WTC11 (cell line): Measurements from ENCODE around the gene CROCC2. TPM values are rescaled to one million over a fixed set of nuclear protein-coding genes. Genes with fewer than 3 reads are reported as not detected.

ENCODE experiments used
- ATAC-seq: fragments of 200-7000 bp; cut with Tn5 transposase; 2 replicates; pipeline ENCODE4 v1.10.0; 2021; ENCODE audit warnings: mild to moderate bottlenecking, moderate library complexity
- CTCF ChIA-PET: fragments of 300-600 bp; sonication (Branson Sonifier 250); formaldehyde crosslinking; loops from one replicate; lab custom pipeline; 2021; ENCODE audit warnings: antibody characterized with exemption; lab: Charles Lee
- POLR2A ChIA-PET: fragments of 350-600 bp; sonication (Branson Sonifier 250); formaldehyde crosslinking; loops from one replicate; lab custom pipeline; 2021; ENCODE audit warnings: antibody characterized with exemption; lab: Charles Lee
- DNase-seq: peaks from one replicate; pipeline ENCODE4 v3.0.0; 2021; ENCODE audit warnings: low spot score
- H3K27ac Mint-ChIP-seq: 2 replicates; pipeline ENCODE4 v1.8.0; 2021; ENCODE audit warnings: mixed read lengths
- H3K27me3 Mint-ChIP-seq: 2 replicates; pipeline ENCODE4 v1.8.0; 2021; ENCODE audit warnings: low read depth, mild to moderate bottlenecking, moderate library complexity, mixed read lengths
- H3K36me3 Mint-ChIP-seq: 2 replicates; pipeline ENCODE4 v1.8.0; 2021; ENCODE audit warnings: mixed read lengths
- H3K4me1 Mint-ChIP-seq: 2 replicates; pipeline ENCODE4 v1.8.0; 2022; ENCODE audit warnings: mixed read lengths
- H3K4me3 Mint-ChIP-seq: 2 replicates; pipeline ENCODE4 v1.8.0; 2021; ENCODE audit warnings: mild to moderate bottlenecking, moderate library complexity, mixed read lengths
- H3K9me3 Mint-ChIP-seq: 2 replicates; pipeline ENCODE4 v1.8.0; 2021; ENCODE audit warnings: mixed read lengths
- ATF1 ChIP-seq: sonication (generic); formaldehyde crosslinking; IDR thresholded peaks from 2 replicates; pipeline ENCODE4 v1.8.1; 2023; ENCODE audit warnings: mild to moderate bottlenecking, moderate library complexity, missing genetic modification reagents
- ELF4 ChIP-seq: sonication (generic); formaldehyde crosslinking; IDR thresholded peaks from 2 replicates; pipeline ENCODE4 v1.8.1; 2022; ENCODE audit warnings: low read depth, mild to moderate bottlenecking, moderate library complexity, missing genetic modification reagents
- ETV6 ChIP-seq: sonication (generic); formaldehyde crosslinking; IDR thresholded peaks from 2 replicates; pipeline ENCODE4 v1.8.1; 2022; ENCODE audit warnings: mild to moderate bottlenecking, missing genetic modification reagents
- FOXK1 ChIP-seq: sonication (generic); formaldehyde crosslinking; IDR thresholded peaks from 2 replicates; pipeline ENCODE4 v1.8.0; 2022; ENCODE audit warnings: mild to moderate bottlenecking, moderate library complexity, missing genetic modification reagents
- FOXP1 ChIP-seq: sonication (generic); formaldehyde crosslinking; IDR thresholded peaks from 2 replicates; pipeline ENCODE4 v1.8.0; 2022; ENCODE audit warnings: missing genetic modification reagents, mild to moderate bottlenecking, moderate library complexity, borderline replicate concordance
- FOXP4 ChIP-seq: sonication (generic); formaldehyde crosslinking; IDR thresholded peaks from 2 replicates; pipeline ENCODE4 v1.8.0; 2022; ENCODE audit warnings: mild to moderate bottlenecking, missing genetic modification reagents
- GABPB1 ChIP-seq: sonication (generic); formaldehyde crosslinking; IDR thresholded peaks from 2 replicates; pipeline ENCODE4 v1.8.1; 2023; ENCODE audit warnings: mild to moderate bottlenecking, missing genetic modification reagents
- NFE2L1 ChIP-seq: sonication (generic); formaldehyde crosslinking; IDR thresholded peaks from 2 replicates; pipeline ENCODE4 v1.8.1; 2023; ENCODE audit warnings: missing genetic modification reagents
- NFYB ChIP-seq: sonication (generic); formaldehyde crosslinking; conservative IDR thresholded peaks from 2 replicates; pipeline ENCODE4 v1.8.0; 2022; ENCODE audit warnings: low read depth, missing genetic modification reagents
- NR1H2 ChIP-seq: sonication (generic); formaldehyde crosslinking; IDR thresholded peaks from 2 replicates; pipeline ENCODE4 v1.9.0; 2021; ENCODE audit warnings: mild to moderate bottlenecking, moderate library complexity, missing genetic modification reagents
- OVOL2 ChIP-seq: fragments of 250-450 bp; sonication (Bioruptor Pico); IDR thresholded peaks from 2 replicates; pipeline ENCODE4 v1.9.0; 2021; ENCODE audit warnings: mild to moderate bottlenecking, borderline replicate concordance
- PRRX2 ChIP-seq: fragments of 250-450 bp; sonication (Bioruptor Pico); IDR thresholded peaks from 2 replicates; pipeline ENCODE4 v1.8.0; 2021; ENCODE audit warnings: mild to moderate bottlenecking
- SOX15 ChIP-seq: fragments of 250-450 bp; sonication (Bioruptor Pico); IDR thresholded peaks from 2 replicates; pipeline ENCODE4 v1.9.0; 2021; ENCODE audit warnings: mild to moderate bottlenecking
- ZNF532 ChIP-seq: fragments of 250-450 bp; sonication (Bioruptor Pico); IDR thresholded peaks from 2 replicates; pipeline ENCODE4 v1.9.0; 2021; ENCODE audit warnings: mild to moderate bottlenecking, borderline replicate concordance
- total RNA-seq: library from RNA; stranded (reverse); gene quantifications from 3 replicates; pipeline ENCODE4 v1.2.3, GENCODE V29; 2021
- TF ChIP-seq, protein P1 (sequence below): sonication (generic); formaldehyde crosslinking; IDR thresholded peaks from 2 replicates; pipeline ENCODE4 v1.8.0; 2023; ENCODE audit warnings: mild to moderate bottlenecking, missing genetic modification reagents
- TF ChIP-seq, protein P2 (sequence below): sonication (generic); formaldehyde crosslinking; IDR thresholded peaks from 2 replicates; pipeline ENCODE4 v1.8.0; 2023; ENCODE audit warnings: missing genetic modification reagents
- TF ChIP-seq, protein P3 (sequence below): fragments of 250-450 bp; sonication (Bioruptor Pico); conservative IDR thresholded peaks from 2 replicates; pipeline ENCODE4 v1.9.0; 2021; ENCODE audit warnings: mild to moderate bottlenecking
- TF ChIP-seq, protein P4 (sequence below): sonication (generic); formaldehyde crosslinking; IDR thresholded peaks from 2 replicates; pipeline ENCODE4 v1.8.0; 2022; ENCODE audit warnings: mild to moderate bottlenecking, missing genetic modification reagents
- TF ChIP-seq, protein P5 (sequence below): sonication (generic); formaldehyde crosslinking; IDR thresholded peaks from 2 replicates; pipeline ENCODE4 v1.8.0; 2022; ENCODE audit warnings: mild to moderate bottlenecking, missing genetic modification reagents

The CROCC2 gene
- total RNA-seq, 1 experiment from 2014 or later, result not detected

- TF ChIP-seq, protein P1, sequence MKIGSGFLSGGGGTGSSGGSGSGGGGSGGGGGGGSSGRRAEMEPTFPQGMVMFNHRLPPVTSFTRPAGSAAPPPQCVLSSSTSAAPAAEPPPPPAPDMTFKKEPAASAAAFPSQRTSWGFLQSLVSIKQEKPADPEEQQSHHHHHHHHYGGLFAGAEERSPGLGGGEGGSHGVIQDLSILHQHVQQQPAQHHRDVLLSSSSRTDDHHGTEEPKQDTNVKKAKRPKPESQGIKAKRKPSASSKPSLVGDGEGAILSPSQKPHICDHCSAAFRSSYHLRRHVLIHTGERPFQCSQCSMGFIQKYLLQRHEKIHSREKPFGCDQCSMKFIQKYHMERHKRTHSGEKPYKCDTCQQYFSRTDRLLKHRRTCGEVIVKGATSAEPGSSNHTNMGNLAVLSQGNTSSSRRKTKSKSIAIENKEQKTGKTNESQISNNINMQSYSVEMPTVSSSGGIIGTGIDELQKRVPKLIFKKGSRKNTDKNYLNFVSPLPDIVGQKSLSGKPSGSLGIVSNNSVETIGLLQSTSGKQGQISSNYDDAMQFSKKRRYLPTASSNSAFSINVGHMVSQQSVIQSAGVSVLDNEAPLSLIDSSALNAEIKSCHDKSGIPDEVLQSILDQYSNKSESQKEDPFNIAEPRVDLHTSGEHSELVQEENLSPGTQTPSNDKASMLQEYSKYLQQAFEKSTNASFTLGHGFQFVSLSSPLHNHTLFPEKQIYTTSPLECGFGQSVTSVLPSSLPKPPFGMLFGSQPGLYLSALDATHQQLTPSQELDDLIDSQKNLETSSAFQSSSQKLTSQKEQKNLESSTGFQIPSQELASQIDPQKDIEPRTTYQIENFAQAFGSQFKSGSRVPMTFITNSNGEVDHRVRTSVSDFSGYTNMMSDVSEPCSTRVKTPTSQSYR (CRISPR knock-in tag), result no peak
- no peak for TF ChIP-seq ETV6 (CRISPR knock-in tag)
Measured at GRCh38 chr2:240946046-240946445, 39.9 kb downstream of the CROCC2 start (continued).

GRCh38 chr2:240946654-240947053, 40.5 kb downstream of the CROCC2 start:
- TF ChIP-seq ELF4 (CRISPR knock-in tag), result no peak
- no peak for TF ChIP-seq NFE2L1 (CRISPR knock-in tag)
- TF ChIP-seq SOX15 (CRISPR knock-in tag), result no peak
- TF ChIP-seq, protein P2, sequence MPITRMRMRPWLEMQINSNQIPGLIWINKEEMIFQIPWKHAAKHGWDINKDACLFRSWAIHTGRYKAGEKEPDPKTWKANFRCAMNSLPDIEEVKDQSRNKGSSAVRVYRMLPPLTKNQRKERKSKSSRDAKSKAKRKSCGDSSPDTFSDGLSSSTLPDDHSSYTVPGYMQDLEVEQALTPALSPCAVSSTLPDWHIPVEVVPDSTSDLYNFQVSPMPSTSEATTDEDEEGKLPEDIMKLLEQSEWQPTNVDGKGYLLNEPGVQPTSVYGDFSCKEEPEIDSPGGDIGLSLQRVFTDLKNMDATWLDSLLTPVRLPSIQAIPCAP, result no peak
- TF ChIP-seq FOXP1 (CRISPR knock-in tag), result no peak
- TF ChIP-seq, protein P3, sequence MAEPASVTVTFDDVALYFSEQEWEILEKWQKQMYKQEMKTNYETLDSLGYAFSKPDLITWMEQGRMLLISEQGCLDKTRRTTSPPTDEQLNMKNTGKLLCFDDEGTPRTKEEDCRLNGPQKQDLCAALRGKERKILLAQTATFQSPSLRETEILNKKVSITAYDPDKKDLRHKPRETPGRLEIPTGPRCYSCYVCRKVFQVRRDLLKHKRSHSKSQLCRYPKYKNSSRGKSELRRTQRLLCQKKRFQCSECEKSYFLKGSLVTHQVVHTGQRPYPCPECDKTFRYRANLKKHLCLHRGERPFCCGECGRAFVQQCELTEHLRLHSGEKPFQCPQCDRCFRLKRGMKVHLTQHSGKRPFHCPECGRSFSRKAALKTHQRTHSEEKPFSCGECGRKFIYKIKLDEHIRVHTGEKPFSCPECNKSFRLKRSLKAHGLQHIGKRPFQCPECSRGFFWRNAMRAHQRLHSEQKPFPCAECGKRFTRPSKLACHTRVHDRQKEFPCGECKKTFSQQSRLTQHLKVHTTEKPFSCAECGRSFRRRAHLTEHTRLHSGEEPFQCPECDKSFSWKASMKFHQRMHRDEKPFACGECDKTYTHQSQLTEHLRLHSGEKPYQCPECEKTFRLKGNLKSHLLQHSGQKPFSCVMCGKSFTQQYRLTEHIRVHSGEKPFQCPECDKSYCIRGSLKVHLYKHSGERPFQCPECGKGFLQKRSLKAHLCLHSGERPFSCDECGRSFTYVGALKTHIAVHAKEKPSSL (CRISPR knock-in tag), result no peak
- TF ChIP-seq FOXP4 (CRISPR knock-in tag), result no peak
- no peak for TF ChIP-seq PRRX2 (CRISPR knock-in tag)
- TF ChIP-seq NFYB (CRISPR knock-in tag), result no peak
- no peak for TF ChIP-seq OVOL2 (CRISPR knock-in tag)
- TF ChIP-seq, protein P4, sequence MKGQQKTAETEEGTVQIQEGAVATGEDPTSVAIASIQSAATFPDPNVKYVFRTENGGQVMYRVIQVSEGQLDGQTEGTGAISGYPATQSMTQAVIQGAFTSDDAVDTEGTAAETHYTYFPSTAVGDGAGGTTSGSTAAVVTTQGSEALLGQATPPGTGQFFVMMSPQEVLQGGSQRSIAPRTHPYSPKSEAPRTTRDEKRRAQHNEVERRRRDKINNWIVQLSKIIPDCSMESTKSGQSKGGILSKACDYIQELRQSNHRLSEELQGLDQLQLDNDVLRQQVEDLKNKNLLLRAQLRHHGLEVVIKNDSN (CRISPR knock-in tag), result no peak
- TF ChIP-seq NR1H2 (CRISPR knock-in tag), result no peak
- TF ChIP-seq ATF1, result no peak
- TF ChIP-seq, protein P5, sequence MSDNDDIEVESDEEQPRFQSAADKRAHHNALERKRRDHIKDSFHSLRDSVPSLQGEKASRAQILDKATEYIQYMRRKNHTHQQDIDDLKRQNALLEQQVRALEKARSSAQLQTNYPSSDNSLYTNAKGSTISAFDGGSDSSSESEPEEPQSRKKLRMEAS (CRISPR knock-in tag), result no peak
- no peak for TF ChIP-seq ETV6 (CRISPR knock-in tag)
- no peak for TF ChIP-seq GABPB1 (CRISPR knock-in tag)
- no peak for TF ChIP-seq FOXK1 (CRISPR knock-in tag)
- TF ChIP-seq ZNF532 (CRISPR knock-in tag), result no peak
- Mint-ChIP-seq H3K27me3 (no peaks in the 10 kb centered on the region), H3K4me3 (no peak overlapping the region), H3K27ac (no peak overlapping the region), H3K36me3 (no peaks in the 10 kb centered on the region), H3K4me1 (no peaks in the 10 kb centered on the region), H3K9me3 (no peaks in the 10 kb centered on the region)
- POLR2A ChIA-PET, result no interaction called here
- no peak for ATAC-seq
- CTCF ChIA-PET, result interaction anchor here (1.1 kb wide), 1 partner anchor 32 kb away, joined by 3 read pairs; no protein-coding TSS in a partner anchor
- no peak for DNase-seq
